WI38 (cell line): ENCODE results near the gene ZSCAN32.

Source experiments
- H3K4me3 ChIP-seq: 2 replicates; pipeline ENCODE4 v1.5.1; 2011; ENCODE audit warnings: low read depth, mild to moderate bottlenecking, control low read depth, low read length
- CTCF ChIP-seq: IDR thresholded peaks from 2 replicates; pipeline ENCODE4 v1.5.1; 2012; ENCODE audit warnings: low read depth, mild to moderate bottlenecking, control low read depth, low read length

ZSCAN32 gene

GRCh38 chr16:3356118-3356517, 44.7 kb downstream of the ZSCAN32 start:
- no peak overlapping the region for H3K4me3 ChIP-seq
- no peak for TF ChIP-seq CTCF

DNA sequence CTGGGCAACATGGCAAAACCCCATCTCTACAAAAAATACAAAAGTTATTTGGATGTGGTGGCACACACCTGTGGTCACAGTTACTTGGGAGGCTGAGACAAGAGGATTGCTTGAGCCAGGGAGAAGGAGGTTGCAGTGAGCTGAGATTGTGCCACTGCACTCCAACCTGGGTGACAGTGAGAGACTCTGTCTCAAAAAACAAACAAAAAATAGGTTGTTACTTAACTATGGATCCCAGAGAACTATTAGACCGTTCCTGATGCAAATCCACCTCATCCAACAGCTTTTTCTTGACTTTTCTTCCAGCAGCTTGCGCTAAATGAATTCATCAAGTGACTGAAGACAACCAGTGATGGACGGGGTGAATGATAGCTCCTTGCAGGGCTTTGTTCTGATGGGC, 45.2 kb downstream of the ZSCAN32 start, which contains the start of gene OR2C1:
TSS of gene OR2C1 (plus strand) at position 301 of the 400 bp plus-strand sequence. CDS start at position 353, 52 bp downstream.
- H3K4me3 ChIP-seq: no peak within 1 kb of the TSS
- no peak for TF ChIP-seq CTCF

DNA sequence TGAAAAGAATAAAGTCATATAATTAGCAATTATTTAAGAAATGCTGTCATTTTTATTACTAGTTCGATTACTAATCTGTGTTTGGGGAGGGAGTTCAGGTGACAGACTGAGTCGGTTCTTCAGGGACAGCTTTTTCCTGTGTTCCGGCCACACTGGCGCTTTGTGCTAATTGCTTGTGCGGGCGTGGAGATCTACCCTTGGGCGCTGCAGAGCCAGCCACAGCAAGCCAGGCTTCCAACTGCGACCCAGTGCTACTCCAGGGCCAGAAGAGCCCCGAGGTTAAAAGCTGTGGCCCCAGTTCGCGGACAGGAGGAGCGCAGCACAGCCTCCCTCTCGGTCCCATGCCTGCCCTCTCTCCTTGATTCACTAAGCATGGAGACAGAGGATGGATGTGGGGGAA, 51.6 kb downstream of the ZSCAN32 start:
- no peak for TF ChIP-seq CTCF

DNA sequence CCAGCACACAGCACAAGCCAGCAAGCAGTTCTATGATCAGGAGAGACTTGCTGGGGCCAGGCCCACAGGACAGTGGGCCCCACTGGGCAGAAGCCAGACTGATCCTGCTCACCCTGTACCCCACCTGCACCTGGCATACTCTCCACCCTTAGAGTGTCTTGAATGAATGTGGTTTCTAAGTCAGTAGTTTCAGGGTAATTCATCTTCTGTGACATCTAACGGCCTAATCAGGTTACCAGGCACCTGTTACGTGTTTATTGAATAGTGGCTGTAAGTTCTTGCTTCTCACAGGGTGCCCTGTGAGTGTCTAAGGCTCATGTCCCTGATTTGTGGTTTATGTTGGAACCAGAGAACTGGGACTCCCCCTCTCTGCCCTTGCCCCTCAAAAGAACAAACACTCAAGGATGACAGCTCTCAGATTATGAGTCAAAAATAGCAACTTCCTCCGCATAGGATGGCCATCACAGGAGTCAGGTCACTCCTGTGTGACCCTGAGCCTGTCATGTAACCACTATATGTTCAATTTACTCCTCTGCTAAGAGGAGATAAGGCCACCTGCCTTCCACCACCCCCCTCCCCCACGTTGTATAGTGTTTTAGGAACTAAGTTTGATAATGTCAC, 52.1 kb downstream of the ZSCAN32 start:
- H3K4me3 ChIP-seq: no peak overlapping the region

More for the DNA sequence above, 51.6 kb downstream of the ZSCAN32 start:
- no peak overlapping the region for H3K4me3 ChIP-seq

GRCh38 chr16:3347586-3347985, 53.2 kb downstream of the ZSCAN32 start:
- TF ChIP-seq CTCF: no peak
- H3K4me3 ChIP-seq: no peak overlapping the region

More for the DNA sequence above, 52.1 kb downstream of the ZSCAN32 start:
- TF ChIP-seq CTCF: no peak

- no peak overlapping the region for H3K4me3 ChIP-seq
- no peak for TF ChIP-seq CTCF
Observed at GRCh38 chr16:3346041-3346440, 54.8 kb downstream of the ZSCAN32 start.
